HepG2 (cell line): ENCODE data around the gene SNRPD3. TPM values are rescaled to one million over a fixed set of nuclear protein-coding genes. Genes with fewer than 3 reads are reported as not detected.
A peak's percentile ranks its signal among the peaks of the same experiment; 100 is the strongest.

Experiments used
- ARNT ChIP-seq: fragments of 450-650 bp; IDR thresholded peaks from 2 replicates; pipeline ENCODE4 v1.6.1; 2017
- ARNTL ChIP-seq: sonication (generic); formaldehyde crosslinking; IDR thresholded peaks from 2 replicates; pipeline ENCODE4 v1.4.0; 2020; ENCODE audit warnings: mild to moderate bottlenecking, missing genetic modification reagents
- BRCA1 ChIP-seq: sonication (generic); formaldehyde crosslinking; IDR thresholded peaks from 2 replicates; pipeline ENCODE4 v1.4.0; 2020; ENCODE audit warnings: missing genetic modification reagents
- E2F2 ChIP-seq: sonication (generic); formaldehyde crosslinking; IDR thresholded peaks from 2 replicates; pipeline ENCODE4 v1.4.0; 2020; ENCODE audit warnings: missing genetic modification reagents, borderline replicate concordance
- EHMT2 ChIP-seq: fragments of 200-600 bp; sonication (generic); IDR thresholded peaks from 2 replicates; pipeline ENCODE4 v1.7.0; 2017; ENCODE audit warnings: antibody characterized with exemption, low read depth, low read length, borderline replicate concordance
- GRHL1 ChIP-seq: sonication (generic); formaldehyde crosslinking; conservative IDR thresholded peaks from 2 replicates; pipeline ENCODE4 v1.8.0; 2022; ENCODE audit warnings: missing genetic modification reagents
- KDM1A ChIP-seq: IDR thresholded peaks from 2 replicates; pipeline ENCODE4 v1.6.1; 2016; ENCODE audit warnings: missing compliant biosample characterization
- KDM2A ChIP-seq: sonication (generic); formaldehyde crosslinking; IDR thresholded peaks from 2 replicates; pipeline ENCODE4 v1.4.0; 2020; ENCODE audit warnings: low read depth, missing genetic modification reagents, borderline replicate concordance
- KLF9 ChIP-seq: IDR thresholded peaks from 2 replicates; pipeline ENCODE4 v1.6.1; 2016; ENCODE audit warnings: low read depth
- NFIB ChIP-seq: sonication (generic); formaldehyde crosslinking; IDR thresholded peaks from 2 replicates; pipeline ENCODE4 v1.9.0; 2021; ENCODE audit warnings: missing genetic modification reagents, mild to moderate bottlenecking, borderline replicate concordance
- NFYC ChIP-seq: IDR thresholded peaks from 2 replicates; pipeline ENCODE4 v1.6.1; 2016; ENCODE audit warnings: missing genetic modification reagents, missing compliant biosample characterization
- PHF8 ChIP-seq: sonication (generic); formaldehyde crosslinking; IDR thresholded peaks from 2 replicates; pipeline ENCODE4 v1.5.0; 2020; ENCODE audit warnings: missing genetic modification reagents
- ZBTB21 ChIP-seq: sonication (generic); formaldehyde crosslinking; IDR thresholded peaks from 2 replicates; pipeline ENCODE4 v1.4.0; 2020; ENCODE audit warnings: missing genetic modification reagents
- ZBTB38 ChIP-seq: sonication (generic); formaldehyde crosslinking; IDR thresholded peaks from 2 replicates; pipeline ENCODE4 v1.5.1; 2020; ENCODE audit warnings: mild to moderate bottlenecking, missing genetic modification reagents
- ZFX ChIP-seq: sonication (generic); formaldehyde crosslinking; IDR thresholded peaks from 2 replicates; pipeline ENCODE4 v1.4.0; 2020; ENCODE audit warnings: mild to moderate bottlenecking, low read depth, missing genetic modification reagents, moderate library complexity
- ZNF337 ChIP-seq: sonication (generic); formaldehyde crosslinking; IDR thresholded peaks from 2 replicates; pipeline ENCODE4 v1.5.1; 2020; ENCODE audit warnings: missing genetic modification reagents, low read depth, mild to moderate bottlenecking, borderline replicate concordance
- ZNF446 ChIP-seq: sonication (generic); formaldehyde crosslinking; IDR thresholded peaks from 2 replicates; pipeline ENCODE4 v1.5.0; 2020; ENCODE audit warnings: mild to moderate bottlenecking, missing genetic modification reagents
- ZNF558 ChIP-seq: sonication (generic); formaldehyde crosslinking; IDR thresholded peaks from 2 replicates; pipeline ENCODE4 v1.9.0; 2022; ENCODE audit warnings: mild to moderate bottlenecking, missing genetic modification reagents, borderline replicate concordance
- ZNF576 ChIP-seq: sonication (generic); formaldehyde crosslinking; IDR thresholded peaks from 2 replicates; pipeline ENCODE4 v1.4.0; 2020; ENCODE audit warnings: mild to moderate bottlenecking, missing genetic modification reagents
- ZNF597 ChIP-seq: sonication (generic); formaldehyde crosslinking; IDR thresholded peaks from 2 replicates; pipeline ENCODE4 v1.5.0; 2020; ENCODE audit warnings: missing genetic modification reagents
- ZNF616 ChIP-seq: sonication (generic); formaldehyde crosslinking; IDR thresholded peaks from 2 replicates; pipeline ENCODE4 v1.5.0; 2020; ENCODE audit warnings: low read depth, mild to moderate bottlenecking, missing genetic modification reagents
- ZNF670 ChIP-seq: sonication (generic); formaldehyde crosslinking; IDR thresholded peaks from 2 replicates; pipeline ENCODE4 v1.8.0; 2022; ENCODE audit warnings: mild to moderate bottlenecking, missing genetic modification reagents, borderline replicate concordance
- ZNF691 ChIP-seq: sonication (generic); formaldehyde crosslinking; IDR thresholded peaks from 2 replicates; pipeline ENCODE4 v1.4.0; 2020; ENCODE audit warnings: missing genetic modification reagents, low read depth, mild to moderate bottlenecking, borderline replicate concordance
- ZNF792 ChIP-seq: IDR thresholded peaks from 2 replicates; pipeline ENCODE4 v1.6.1; 2016
- ZNF878 ChIP-seq: sonication (generic); formaldehyde crosslinking; IDR thresholded peaks from 2 replicates; pipeline ENCODE4 v1.8.1; 2023; ENCODE audit warnings: mild to moderate bottlenecking, missing genetic modification reagents, moderate library complexity
- polyA plus RNA-seq, 8 experiments: library from polyadenylated mRNA; depleted of rRNA in 3 of 8; stranded (reverse) in 7 of 8; unstranded in 1 of 8; fragments of >200 nt; fragmentation: Illumina TruSeq in 4 of 8; extraction: Trizol in 4 of 8; gene quantifications; 2 replicates each; pipeline versions ENCODE4 v1.2.1 to v1.2.3, GENCODE V29; 2011 to 2016; ENCODE audit warnings: low read depth in 4 of 8, missing spikeins in 1 of 8, mixed read lengths in 1 of 8; ENCODE audit not compliant: insufficient read depth in 1 of 8
- total RNA-seq, 5 experiments: library from RNA; depleted of rRNA; stranded (reverse); fragments of >200 nt; fragmentation: Illumina TruSeq; extraction: Trizol; gene quantifications; 2 replicates each; pipeline ENCODE4 v1.2.3, GENCODE V29; 2016; ENCODE audit warnings: low read depth in 1 of 5

SNRPD3 gene
- total and polyA plus RNA-seq, 2 of the 13 experiments (the other 11 are each of a cell fraction or from before 2014, with no cell fraction given) = 110 to 209 TPM

- TF ChIP-seq ZNF597 (CRISPR knock-in tag) (no peak), ZBTB21 (CRISPR knock-in tag) (no peak; the same call in none of the 2 replicates), ZNF670 (CRISPR knock-in tag) (peak; percentile 68; the same call in 1 of the 2 replicates), ZNF616 (no peak), NFIB (CRISPR knock-in tag) (no peak), ZBTB38 (CRISPR knock-in tag) (no peak; the same call in 1 of the 2 replicates), BRCA1 (CRISPR knock-in tag) (no peak), KDM1A (peak; percentile 99), E2F2 (CRISPR knock-in tag) (peak; percentile 45; the same call in 1 of the 2 replicates), EHMT2 (no peak), ZFX (peak; percentile 72; the same call in 1 of the 2 replicates), ZNF878 (CRISPR knock-in tag) (peak; percentile 74; the same call in 1 of the 2 replicates), ZNF792 (peak; percentile 50; the same call in 1 of the 2 replicates), GRHL1 (CRISPR knock-in tag) (no peak), PHF8 (CRISPR knock-in tag) (peak; percentile 39; the same call in 1 of the 2 replicates), ARNT (no peak), ZNF691 (CRISPR knock-in tag) (peak; percentile 41; the same call in 1 of the 2 replicates), KLF9 (CRISPR knock-in tag) (no peak), ARNTL (CRISPR knock-in tag) (peak; percentile 83), NFYC (CRISPR knock-in tag) (no peak), ZNF558 (CRISPR knock-in tag) (no peak), ZNF337 (CRISPR knock-in tag) (no peak), ZNF576 (CRISPR knock-in tag) (0 out of 2 replicates have a peak, but pooled peaks have one; percentile 35), ZNF446 (CRISPR knock-in tag) (no peak), KDM2A (CRISPR knock-in tag) (peak; percentile 47; the same call in 1 of the 2 replicates)
Measured at GRCh38 chr22:24550028-24550901, 5.5 kb upstream of the SNRPD3 start (continued).
